Left ventricle myocardium inferior (tissue), 1 donor: ENCODE data around the gene EXOC2. TPM values are rescaled to one million over a fixed set of nuclear protein-coding genes. Genes with fewer than 3 reads are reported as not detected.

Source experiments
- DNase-seq: peaks from one replicate; pipeline ENCODE4 v3.0.0-alpha.2; 2020
- H3K27ac ChIP-seq: fragments of 200-600 bp; replicated peaks from 2 replicates; pipeline ENCODE4 v1.8.0; 2021
- H3K27me3 ChIP-seq: fragments of 200-600 bp; 2 replicates; pipeline ENCODE4 v1.8.0; 2021; ENCODE audit warnings: low read depth
- H3K36me3 ChIP-seq: fragments of 200-600 bp; 2 replicates; pipeline ENCODE4 v1.8.0; 2021
- H3K4me1 ChIP-seq: fragments of 200-600 bp; 2 replicates; pipeline ENCODE4 v1.8.0; 2021
- H3K4me3 ChIP-seq: fragments of 200-600 bp; 2 replicates; pipeline ENCODE4 v1.8.0; 2021; ENCODE audit warnings: mild to moderate bottlenecking, moderate library complexity
- H3K9me3 ChIP-seq: fragments of 200-600 bp; replicated peaks from 2 replicates; pipeline ENCODE4 v1.8.0; 2021
- CTCF ChIP-seq: fragments of 200-600 bp; IDR thresholded peaks from 2 replicates; pipeline ENCODE4 v1.8.0; 2021; ENCODE audit warnings: antibody characterized with exemption, mild to moderate bottlenecking, borderline replicate concordance
- intact Hi-C: fragments of 100-400 bp; cut with micrococcal nuclease; formaldehyde crosslinking; loops from one replicate; pipeline ENCODE4 v1.11.0; 2022
- total RNA-seq: library from RNA; stranded (reverse); fragmentation: NEBNext Ultra II Directional; extraction: Animal tissue kit (Norgen Biotek cat#: 25700); gene quantifications from one replicate; pipeline ENCODE4 v1.2.1, GENCODE V29; 2021
- donor health status: DM: no; HTN: yes; CAD: no; lungs with severe emphysema.

EXOC2 gene
- total RNA-seq, 1 donor from 2014 or later, result 15.6 TPM

GRCh38 chr6:678520-678919, 14.4 kb downstream of the EXOC2 start:
- DNase-seq, result no peak
- Histone ChIP-seq H3K9me3 (no peaks in the 10 kb centered on the region), H3K4me3 (no peak overlapping the region), H3K27me3 (no peaks in the 10 kb centered on the region), H3K27ac (no peak overlapping the region), H3K4me1 (peaks cover 18% of the 10 kb centered on the region), H3K36me3 (no peaks in the 10 kb centered on the region)
- TF ChIP-seq CTCF, result no peak
- intact Hi-C loops, result no loop called here

- peaks cover 15% of the 10 kb centered on the region for H3K4me1 ChIP-seq
- no peaks in the 10 kb centered on the region for H3K27me3 ChIP-seq
- DNase-seq, result no peak
- no peak overlapping the region for H3K27ac ChIP-seq
- TF ChIP-seq CTCF, result no peak
- no peaks in the 10 kb centered on the region for H3K36me3 ChIP-seq
- no peak overlapping the region for H3K4me3 ChIP-seq
- intact Hi-C loops, result no loop called here
- H3K9me3 ChIP-seq, result no peaks in the 10 kb centered on the region
Observed at GRCh38 chr6:677919-678318, 15.0 kb downstream of the EXOC2 start.

- H3K9me3 ChIP-seq, result peaks cover 7% of the 10 kb centered on the region
- H3K4me1 ChIP-seq, result peaks cover 15% of the 10 kb centered on the region
- TF ChIP-seq CTCF, result no peak
- no peak overlapping the region for H3K4me3 ChIP-seq
- intact Hi-C loops, result no loop called here
- no peaks in the 10 kb centered on the region for H3K27me3 ChIP-seq
- no peaks in the 10 kb centered on the region for H3K36me3 ChIP-seq
- DNase-seq, result no peak
- no peak overlapping the region for H3K27ac ChIP-seq
Observed at GRCh38 chr6:674956-675355, 18.0 kb downstream of the EXOC2 start.

- Histone ChIP-seq H3K4me1 (peaks cover 15% of the 10 kb centered on the region), H3K36me3 (no peaks in the 10 kb centered on the region), H3K4me3 (no peak overlapping the region), H3K27me3 (no peaks in the 10 kb centered on the region), H3K9me3 (peaks cover 7% of the 10 kb centered on the region), H3K27ac (no peak overlapping the region)
- no peak for DNase-seq
- no peak for TF ChIP-seq CTCF
- intact Hi-C loops, result no loop called here
Observed at GRCh38 chr6:674406-674805, 18.5 kb downstream of the EXOC2 start.

- Histone ChIP-seq H3K27ac (no peak overlapping the region), H3K36me3 (no peaks in the 10 kb centered on the region), H3K9me3 (peaks cover 21% of the 10 kb centered on the region), H3K27me3 (no peaks in the 10 kb centered on the region), H3K4me1 (no peaks in the 10 kb centered on the region), H3K4me3 (no peak overlapping the region)
- no peak for TF ChIP-seq CTCF
- DNase-seq, result no peak
- intact Hi-C loops, result no loop called here
Observed at GRCh38 chr6:667253-667927, 25.5 kb downstream of the EXOC2 start.
